ENCODE measurements around the gene UAP1L1. TPM values are rescaled to one million over a fixed set of nuclear protein-coding genes. Genes with fewer than 3 reads are reported as not detected.
A peak's percentile ranks its signal among the peaks of the same experiment; 100 is the strongest.

Gene UAP1L1
- total and polyA plus RNA-seq, 9 of the 15 experiments (the other 6 are each of a cell fraction or from before 2014, with no cell fraction given): 0.20 to 8.6 (median 3.7) TPM

DNA sequence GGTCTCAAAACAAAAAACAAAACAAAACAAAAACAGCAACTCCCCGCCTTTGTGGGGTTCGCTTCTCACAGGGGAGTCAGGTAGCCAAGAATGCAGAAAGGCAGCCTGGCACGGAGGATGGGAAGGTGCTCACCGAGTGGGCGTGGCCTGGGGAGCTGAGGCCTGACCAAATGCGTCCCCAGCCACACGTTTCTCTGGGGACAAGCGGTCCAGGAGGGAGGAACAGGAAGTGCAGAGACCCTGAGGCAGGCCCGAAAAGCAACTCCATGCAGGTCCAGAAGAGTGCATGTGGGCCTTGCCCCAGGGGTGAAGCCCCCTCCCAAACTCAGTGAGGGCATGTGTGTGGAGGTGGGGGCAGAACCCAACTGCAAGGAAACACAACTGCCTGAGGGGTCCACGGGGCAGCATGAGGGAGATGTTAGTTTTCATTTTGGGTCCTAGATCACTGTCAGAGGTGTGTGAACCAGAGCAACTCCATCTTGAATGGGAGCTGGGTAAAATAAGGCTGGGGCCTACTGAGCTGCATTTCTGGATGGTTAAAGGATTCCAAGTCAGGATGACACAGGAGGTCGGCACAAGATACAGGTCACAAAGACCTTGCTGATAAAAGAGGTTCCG is 2.6 kb upstream of the UAP1L1 start (continued):
- TF ChIP-seq ZNF23 (CRISPR knock-in tag; IDR thresholded peaks at IDR 0.05): peak; percentile 94
- peak in 1 of 2 experiments; percentile 98; a peak in 2 of 4 replicates for TF ChIP-seq MAZ (CRISPR knock-in tag; conservative IDR thresholded peaks at IDR 0.05 in 1 of 2, IDR thresholded peaks at IDR 0.05 in 1 of 2)
- TF ChIP-seq EP300 (IDR thresholded peaks at IDR 0.05; ENCODE audit: low read length): no peak
- TF ChIP-seq, protein P1, sequence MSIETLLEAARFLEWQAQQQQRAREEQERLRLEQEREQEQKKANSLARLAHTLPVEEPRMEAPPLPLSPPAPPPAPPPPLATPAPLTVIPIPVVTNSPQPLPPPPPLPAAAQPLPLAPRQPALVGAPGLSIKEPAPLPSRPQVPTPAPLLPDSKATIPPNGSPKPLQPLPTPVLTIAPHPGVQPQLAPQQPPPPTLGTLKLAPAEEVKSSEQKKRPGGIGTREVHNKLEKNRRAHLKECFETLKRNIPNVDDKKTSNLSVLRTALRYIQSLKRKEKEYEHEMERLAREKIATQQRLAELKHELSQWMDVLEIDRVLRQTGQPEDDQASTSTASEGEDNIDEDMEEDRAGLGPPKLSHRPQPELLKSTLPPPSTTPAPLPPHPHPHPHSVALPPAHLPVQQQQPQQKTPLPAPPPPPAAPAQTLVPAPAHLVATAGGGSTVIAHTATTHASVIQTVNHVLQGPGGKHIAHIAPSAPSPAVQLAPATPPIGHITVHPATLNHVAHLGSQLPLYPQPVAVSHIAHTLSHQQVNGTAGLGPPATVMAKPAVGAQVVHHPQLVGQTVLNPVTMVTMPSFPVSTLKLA (conservative IDR thresholded peaks at IDR 0.05): no peak
- no peak for TF ChIP-seq PKNOX1 (IDR thresholded peaks at IDR 0.05)
- TF ChIP-seq ZNF431 (CRISPR knock-in tag; IDR thresholded peaks at IDR 0.05): no peak
- TF ChIP-seq, protein P2, sequence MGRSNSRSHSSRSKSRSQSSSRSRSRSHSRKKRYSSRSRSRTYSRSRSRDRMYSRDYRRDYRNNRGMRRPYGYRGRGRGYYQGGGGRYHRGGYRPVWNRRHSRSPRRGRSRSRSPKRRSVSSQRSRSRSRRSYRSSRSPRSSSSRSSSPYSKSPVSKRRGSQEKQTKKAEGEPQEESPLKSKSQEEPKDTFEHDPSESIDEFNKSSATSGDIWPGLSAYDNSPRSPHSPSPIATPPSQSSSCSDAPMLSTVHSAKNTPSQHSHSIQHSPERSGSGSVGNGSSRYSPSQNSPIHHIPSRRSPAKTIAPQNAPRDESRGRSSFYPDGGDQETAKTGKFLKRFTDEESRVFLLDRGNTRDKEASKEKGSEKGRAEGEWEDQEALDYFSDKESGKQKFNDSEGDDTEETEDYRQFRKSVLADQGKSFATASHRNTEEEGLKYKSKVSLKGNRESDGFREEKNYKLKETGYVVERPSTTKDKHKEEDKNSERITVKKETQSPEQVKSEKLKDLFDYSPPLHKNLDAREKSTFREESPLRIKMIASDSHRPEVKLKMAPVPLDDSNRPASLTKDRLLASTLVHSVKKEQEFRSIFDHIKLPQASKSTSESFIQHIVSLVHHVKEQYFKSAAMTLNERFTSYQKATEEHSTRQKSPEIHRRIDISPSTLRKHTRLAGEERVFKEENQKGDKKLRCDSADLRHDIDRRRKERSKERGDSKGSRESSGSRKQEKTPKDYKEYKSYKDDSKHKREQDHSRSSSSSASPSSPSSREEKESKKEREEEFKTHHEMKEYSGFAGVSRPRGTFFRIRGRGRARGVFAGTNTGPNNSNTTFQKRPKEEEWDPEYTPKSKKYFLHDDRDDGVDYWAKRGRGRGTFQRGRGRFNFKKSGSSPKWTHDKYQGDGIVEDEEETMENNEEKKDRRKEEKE (IDR thresholded peaks at IDR 0.05; ENCODE audit: borderline replicate concordance in 1 of 2, control insufficient read depth in 1 of 2, low read depth in 2 of 2, low read length in 1 of 2): no peak
- TF ChIP-seq PHF20 (IDR thresholded peaks at IDR 0.05; ENCODE audit: partially characterized antibody): no peak
- peak; percentile 81 for TF ChIP-seq GTF2E2 (tag; IDR thresholded peaks at IDR 0.05)
- no peak for TF ChIP-seq MBD1 (CRISPR knock-in tag; IDR thresholded peaks at IDR 0.05)
- TF ChIP-seq, protein P3, sequence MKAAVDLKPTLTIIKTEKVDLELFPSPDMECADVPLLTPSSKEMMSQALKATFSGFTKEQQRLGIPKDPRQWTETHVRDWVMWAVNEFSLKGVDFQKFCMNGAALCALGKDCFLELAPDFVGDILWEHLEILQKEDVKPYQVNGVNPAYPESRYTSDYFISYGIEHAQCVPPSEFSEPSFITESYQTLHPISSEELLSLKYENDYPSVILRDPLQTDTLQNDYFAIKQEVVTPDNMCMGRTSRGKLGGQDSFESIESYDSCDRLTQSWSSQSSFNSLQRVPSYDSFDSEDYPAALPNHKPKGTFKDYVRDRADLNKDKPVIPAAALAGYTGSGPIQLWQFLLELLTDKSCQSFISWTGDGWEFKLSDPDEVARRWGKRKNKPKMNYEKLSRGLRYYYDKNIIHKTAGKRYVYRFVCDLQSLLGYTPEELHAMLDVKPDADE (conservative IDR thresholded peaks at IDR 0.05; ENCODE audit: control insufficient read depth, low read depth, low read length): no peak
- TF ChIP-seq MLLT1 (IDR thresholded peaks at IDR 0.05): no peak
- TF ChIP-seq, protein P4, sequence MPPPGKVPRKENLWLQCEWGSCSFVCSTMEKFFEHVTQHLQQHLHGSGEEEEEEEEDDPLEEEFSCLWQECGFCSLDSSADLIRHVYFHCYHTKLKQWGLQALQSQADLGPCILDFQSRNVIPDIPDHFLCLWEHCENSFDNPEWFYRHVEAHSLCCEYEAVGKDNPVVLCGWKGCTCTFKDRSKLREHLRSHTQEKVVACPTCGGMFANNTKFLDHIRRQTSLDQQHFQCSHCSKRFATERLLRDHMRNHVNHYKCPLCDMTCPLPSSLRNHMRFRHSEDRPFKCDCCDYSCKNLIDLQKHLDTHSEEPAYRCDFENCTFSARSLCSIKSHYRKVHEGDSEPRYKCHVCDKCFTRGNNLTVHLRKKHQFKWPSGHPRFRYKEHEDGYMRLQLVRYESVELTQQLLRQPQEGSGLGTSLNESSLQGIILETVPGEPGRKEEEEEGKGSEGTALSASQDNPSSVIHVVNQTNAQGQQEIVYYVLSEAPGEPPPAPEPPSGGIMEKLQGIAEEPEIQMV (tag; conservative IDR thresholded peaks at IDR 0.05; ENCODE audit: low read depth): peak; percentile 95

Data from K562 (cell line).